NCI-H1092 treated with DMSO at 0.1 percent for 48 hours (cell line): Measurements from ENCODE around the gene GOLGA8Q.
"Not testable (repeated sequence)": the region's sequence is repeated elsewhere in the genome, so short reads cannot be mapped to it uniquely, and the experiment has no call there.

ENCODE experiments used
- DNase-seq: peaks from one replicate; lab custom pipeline; 2025; lab: John Stamatoyannopoulos, UW

GOLGA8Q gene, protein sequence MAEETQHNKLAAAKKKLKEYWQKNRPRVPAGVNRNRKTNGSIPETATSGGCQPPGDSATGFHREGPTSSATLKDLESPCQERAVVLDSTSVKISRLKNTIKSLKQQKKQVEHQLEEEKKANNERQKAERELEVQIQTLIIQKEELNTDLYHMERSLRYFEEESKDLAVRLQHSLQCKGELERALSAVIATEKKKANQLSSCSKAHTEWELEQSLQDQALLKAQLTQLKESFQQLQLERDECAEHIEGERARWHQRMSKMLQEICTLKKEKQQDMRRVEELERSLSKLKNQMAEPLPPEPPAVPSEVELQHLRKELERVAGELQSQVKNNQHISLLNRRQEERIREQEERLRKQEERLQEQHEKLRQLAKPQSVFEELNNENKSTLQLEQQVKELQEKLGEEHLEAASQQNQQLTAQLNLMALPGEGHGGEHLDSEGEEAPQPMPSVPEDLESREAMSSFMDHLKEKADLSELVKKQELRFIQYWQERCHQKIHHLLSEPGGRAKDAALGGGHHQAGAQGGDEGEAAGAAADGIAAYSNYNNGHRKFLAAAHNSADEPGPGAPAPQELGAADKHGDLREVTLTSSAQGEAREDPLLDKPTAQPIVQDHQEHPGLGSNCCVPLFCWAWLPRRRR

DNA sequence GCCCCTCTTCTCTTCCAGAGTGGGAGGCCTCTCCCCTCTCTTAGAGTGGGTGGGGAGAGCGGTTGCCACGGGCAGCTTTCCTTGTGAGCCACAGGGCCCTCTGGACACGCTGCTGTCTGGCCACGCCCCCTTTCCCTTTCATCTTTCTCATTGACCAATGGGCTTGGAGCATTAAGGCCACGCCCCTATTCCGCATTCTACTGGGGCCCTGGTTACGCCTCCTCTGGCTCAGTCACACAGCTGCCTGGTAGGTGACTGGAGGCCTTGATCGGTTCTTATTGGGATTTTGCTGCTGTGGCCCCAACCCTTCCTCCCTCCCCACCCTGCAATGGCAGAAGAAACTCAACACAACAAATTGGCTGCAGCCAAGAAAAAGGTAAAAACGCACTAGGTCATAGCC is at the start of gene GOLGA8Q:
GOLGA8Q (plus strand) TSS at position 301 of the 400 bp plus-strand sequence; CDS start at position 329, 28 bp downstream.
- DNase-seq: not testable (repeated sequence)

DNA sequence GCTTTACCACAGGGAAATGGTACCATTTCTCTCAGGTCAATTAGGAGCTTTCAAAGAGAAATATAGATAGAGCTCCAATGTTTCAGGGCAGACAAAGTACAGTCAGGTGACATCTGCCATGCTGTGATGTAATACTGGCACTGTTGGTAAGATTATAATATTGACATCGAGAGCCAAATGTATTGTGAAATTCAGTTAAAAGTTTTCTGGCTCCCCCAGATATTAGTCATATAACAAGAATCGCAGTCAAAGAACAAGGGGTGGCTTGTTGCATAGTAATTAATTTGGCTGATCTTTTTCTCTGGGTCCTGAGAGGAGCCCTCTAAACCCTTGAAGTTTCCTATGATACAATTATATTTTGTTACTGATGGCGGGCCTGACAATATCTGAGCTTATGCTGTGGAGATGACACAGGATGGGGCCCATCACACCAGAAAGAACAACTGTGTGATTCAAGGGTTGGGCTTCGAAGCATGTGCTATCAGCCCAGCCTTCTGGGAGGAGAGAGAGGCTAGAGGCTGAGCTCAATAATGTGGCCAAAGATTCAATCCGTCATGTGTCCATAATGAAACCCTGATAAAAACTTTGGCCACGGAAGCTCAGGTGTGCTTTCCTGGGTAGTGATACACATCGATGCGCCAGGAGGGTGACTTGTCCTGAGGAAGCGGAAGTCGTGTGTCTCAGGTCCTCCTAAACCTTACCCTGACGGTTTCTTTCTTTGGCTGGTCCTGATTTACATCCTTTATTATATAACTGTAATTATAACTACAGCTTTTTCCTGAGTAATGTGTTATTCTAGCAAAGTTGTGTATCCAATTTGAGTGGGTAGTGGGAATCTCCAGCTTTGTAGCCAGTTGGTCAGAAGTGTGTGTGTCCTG is 48.7 kb upstream of the GOLGA8Q start:
- DNase-seq: not testable (repeated sequence)

DNA sequence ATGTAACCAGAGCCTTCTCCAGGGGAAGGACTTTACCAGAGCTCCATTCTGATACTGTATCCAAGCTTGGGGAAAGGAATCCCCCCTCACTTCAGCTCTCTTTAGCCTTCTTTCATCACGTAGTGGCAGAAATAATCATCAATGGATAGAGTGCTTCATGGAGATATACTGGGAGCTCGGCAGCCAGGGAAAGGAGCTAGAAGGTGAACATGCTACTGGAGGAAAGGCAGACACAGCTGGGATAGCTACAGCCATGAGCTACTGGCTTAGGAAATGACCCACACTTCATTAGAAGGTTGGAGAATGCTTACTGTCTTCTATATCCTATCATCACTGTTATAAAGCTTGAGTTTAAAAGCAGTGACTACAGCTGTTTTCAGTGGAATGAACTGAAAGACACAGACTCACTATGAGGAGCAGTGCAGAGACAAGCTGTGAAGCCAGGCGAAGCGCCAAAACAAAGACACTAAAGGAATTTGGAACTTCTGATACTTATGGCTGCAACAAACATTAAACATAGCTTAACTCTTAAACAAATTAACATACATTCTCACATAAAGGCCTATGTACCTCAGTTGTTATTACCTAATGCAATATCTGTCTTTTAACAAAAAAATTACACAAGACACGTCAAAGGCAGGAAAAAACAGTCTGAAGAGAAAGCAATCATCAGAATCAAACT is 47.5 kb upstream of the GOLGA8Q start:
- DNase-seq: not testable (repeated sequence)

DNA sequence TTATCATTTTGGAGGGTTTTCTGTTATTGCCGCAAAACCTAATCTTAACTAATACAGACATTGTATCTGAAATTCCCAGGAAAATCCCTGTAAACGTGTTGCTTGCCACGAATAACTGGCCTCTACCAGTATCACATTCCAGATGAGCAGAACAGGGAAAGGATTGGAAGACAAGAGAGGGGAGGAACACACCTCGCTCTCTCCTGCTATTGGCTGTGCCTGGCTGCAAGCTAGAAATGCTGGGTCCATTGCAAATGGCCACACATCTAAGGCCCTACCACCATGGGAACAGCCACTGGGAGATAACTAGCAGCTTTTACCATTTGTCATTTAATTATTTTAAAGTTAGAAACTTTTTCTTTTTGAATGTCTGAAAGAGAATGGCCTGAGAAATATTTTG is 37.3 kb upstream of the GOLGA8Q start:
- DNase-seq: not testable (repeated sequence)

DNA sequence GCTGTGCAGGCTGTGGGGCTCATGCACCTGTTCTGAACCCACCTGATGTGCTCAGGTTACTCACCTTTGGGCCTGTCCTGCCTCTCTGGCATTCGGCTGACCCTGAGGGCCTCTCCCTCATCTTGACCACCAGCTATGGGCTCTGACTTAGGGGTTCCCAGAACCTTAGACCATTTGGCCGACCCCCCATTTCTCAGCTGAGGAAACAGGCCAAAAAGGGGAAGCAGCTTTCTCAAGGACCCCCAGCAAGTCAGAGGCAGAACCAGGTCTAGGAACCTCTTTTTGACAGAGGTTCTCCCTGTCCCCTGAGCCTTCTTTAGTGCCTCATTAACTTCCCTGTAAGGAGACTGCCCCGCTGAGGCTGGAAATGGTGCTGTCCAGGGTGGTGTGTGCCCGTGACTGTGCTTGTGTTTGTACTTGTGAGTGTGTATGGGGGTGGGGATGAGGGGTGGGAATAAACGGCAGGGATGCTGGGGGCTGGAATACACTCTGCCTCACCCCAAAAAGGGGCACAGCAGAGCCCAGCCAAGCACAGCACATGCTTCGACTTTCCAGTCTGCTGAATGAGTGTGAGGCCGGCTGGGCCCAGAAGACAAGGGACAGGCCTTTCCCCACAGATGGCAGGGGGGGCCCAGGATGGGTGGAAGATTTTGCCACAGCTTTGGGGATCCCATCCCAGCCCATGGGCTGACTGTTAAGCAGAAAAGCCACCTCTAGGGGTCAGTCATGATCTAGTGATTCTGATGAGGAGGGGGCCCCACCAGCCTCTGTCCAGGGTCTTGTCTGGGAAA is 28.2 kb upstream of the GOLGA8Q start:
- DNase-seq: not testable (repeated sequence)

DNA sequence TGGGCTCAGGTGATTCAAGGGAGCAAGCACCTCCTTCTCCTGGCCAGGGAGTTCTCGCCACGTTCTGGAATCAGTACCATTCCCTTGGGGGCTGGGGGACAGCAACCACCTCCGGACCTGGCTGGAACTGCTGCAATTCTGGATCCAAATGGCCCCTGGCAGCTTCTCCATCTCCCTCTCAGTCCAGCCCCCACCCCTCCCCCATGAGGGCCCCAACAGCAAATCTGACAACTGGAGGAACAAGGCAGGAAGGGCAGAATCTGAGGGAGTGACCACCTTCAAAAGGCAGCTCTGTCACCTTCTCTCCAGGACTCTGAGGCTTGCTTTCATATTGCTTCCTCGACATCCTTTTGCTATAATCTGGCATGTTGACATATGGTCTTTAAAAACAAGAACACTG is 25.9 kb upstream of the GOLGA8Q start:
- not testable (repeated sequence) for DNase-seq

DNA sequence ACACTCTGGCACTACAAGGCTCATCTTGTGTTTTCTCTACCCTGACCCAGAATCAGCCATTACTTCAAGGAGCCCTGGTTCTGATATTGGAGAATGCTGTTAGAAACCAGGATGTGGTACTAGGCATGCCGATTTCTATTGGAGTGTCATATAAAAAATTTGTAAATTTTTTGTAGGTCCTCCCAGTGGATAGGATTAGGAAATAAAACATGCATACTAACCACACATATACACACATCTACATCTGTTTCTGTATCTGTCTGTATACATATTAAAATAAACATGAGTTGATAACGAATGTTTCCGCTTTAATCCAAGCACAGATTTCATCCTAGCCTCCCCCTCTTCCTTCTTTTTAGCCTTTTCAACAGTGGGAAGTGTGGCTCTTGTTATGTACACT is 22.8 kb upstream of the GOLGA8Q start:
- DNase-seq: not testable (repeated sequence)

DNA sequence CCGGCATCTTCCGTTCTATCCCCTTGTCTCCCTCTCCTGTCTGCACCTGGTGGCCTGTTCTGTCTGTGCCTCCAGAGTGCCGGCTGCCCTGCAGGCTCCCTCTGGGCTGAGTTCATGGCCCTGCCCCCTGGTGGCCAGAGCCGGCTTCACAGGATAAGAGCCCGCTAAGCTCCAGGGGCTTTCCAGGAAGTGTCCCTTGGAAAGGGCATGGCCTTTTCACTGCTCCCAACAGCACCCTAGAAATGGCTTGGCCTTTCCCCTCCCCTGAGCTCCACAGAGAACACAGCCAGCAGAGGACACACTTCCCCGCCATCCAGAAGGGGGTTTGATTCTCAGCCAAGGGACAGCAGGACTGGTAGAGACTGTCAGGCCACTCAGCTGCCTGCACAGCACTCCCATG is 15.1 kb downstream of the GOLGA8Q start:
- DNase-seq: not testable (repeated sequence)

DNA sequence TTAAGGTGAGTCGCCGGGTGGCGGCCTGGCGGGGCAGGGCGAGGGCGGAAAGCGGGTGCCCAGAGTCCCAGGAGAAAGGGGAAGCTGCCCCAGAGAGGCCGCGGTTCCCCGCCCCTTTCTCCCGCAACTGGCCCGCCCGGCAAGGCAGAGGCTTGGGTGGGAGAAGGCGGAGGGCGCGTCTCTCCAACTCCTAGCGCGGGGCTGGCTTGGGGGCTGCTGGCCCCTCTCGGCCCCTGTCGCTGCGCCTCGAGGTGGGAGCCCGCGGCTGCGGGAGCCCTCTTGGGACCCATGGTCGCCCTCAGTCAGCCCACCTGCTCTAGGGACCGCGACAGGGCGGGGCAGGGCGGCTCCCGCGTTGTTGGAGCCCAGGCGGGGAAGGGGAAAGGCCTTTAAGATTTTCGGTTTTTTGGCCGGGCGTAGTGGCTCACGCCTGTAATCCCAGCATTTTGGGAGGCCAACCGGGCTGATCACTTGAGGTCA is 21.2 kb downstream of the GOLGA8Q start:
- DNase-seq: not testable (repeated sequence)

DNA sequence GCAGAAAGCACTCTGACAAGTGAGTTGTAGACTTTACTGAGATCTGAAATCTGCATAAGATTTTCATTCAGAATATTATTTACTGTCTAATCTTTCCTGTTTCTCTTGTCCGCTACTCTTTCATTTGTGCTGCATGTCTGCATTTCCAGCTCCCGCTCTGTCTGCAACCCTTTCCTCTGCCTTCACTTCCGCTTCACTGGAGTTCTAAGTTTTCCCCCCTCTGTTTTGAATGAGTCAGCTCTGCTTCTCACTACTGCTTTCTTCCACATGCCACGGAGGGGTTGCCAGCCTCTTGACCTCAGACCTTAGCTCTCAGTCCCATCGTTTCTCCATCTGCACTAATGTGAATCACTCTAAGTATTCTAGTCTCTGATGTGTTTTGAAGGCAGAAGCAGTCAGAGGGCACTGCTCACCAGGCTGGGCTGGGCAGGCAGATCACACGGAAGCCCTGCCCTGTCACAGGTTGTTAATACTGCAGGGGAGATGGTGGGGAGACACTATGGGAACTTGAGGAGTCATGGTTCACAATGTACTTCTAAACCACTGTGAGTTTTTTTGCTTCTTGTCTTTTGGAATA is 27.6 kb downstream of the GOLGA8Q start:
- not testable (repeated sequence) for DNase-seq

DNA sequence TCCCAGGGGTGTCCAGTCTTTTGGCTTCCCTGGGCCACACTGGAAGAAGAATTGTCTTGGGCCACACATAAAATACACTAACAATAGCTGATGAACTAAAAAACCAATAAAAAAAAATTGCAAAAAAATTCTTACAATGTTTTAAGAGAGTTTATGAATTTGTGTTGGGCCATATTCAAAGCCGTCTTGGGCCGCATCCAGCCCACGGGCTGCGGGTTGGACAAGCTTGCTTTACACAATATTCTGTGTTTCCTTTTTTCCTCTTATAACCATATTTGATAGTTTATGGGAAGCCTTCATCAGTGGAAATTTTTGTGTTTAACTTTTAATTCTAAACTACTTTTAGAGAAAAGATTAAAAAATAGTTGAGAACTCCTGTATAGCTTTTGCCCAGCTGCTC is 28.9 kb downstream of the GOLGA8Q start:
- not testable (repeated sequence) for DNase-seq

DNA sequence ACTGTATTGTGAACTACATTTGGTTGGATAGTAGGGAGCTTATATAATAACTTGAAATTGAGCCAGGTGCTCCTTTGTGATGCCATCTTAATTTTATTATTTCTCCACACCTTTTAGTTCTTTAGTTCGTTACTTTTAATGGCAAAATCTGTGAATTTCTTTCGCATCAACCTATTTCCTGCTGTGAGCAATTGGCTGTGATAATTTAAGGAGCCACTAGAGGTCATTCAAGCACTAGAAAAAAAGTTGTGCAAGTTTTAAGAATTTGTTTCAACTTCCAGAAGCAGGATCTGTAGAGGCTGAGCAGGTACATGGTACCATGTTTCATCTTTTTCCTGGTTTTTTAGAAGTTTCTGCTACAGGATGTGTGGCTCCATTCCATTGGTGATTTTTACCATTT is 47.1 kb downstream of the GOLGA8Q start:
- DNase-seq: not testable (repeated sequence)

DNA sequence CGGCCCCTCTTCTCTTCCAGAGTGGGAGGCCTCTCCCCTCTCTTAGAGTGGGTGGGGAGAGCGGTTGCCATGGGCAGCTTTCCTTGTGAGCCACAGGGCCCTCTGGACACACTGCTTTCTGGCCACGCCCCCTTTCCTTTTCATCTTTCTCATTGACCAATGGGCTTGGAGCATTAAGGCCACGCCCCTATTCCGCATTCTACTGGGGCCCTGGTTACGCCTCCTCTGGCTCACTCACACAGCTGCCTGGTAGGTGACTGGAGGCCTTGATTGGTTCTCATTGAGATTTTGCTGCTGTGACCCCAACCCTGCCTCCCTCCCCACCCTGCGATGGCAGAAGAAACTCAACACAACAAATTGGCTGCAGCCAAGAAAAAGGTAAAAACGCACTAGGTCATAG is 51.9 kb downstream of the GOLGA8Q start, which contains the start of gene GOLGA8H:
GOLGA8H (plus strand) TSS at position 233 of the 400 bp plus-strand sequence; CDS start at position 331, 98 bp downstream.
- not testable (repeated sequence) for DNase-seq
